ENCODE data around the gene GLI1. TPM values are rescaled to one million over a fixed set of nuclear protein-coding genes. Genes with fewer than 3 reads are reported as not detected.
"Not testable (repeated sequence)": the region's sequence is repeated elsewhere in the genome, so short reads cannot be mapped to it uniquely, and the experiment has no call there.

GLI1 gene
- total RNA-seq, 6 experiments from 2014 or later: 0.16 to 0.74 (median 0.55) TPM

GRCh38 chr12:57418255-57418654 lies 41.3 kb upstream of the GLI1 start:
- peaks cover 0 to 19% (median 4%) of the 10 kb centered on the region in 4 donors for H3K4me1 ChIP-seq
- H3K27me3 ChIP-seq: no peaks in the 10 kb centered on the region
- intact Hi-C loops (cut with DNase I): no loop called here
- ATAC-seq (peak; percentile 84 to 96 (median 86)), DNase-seq (peak; percentile 57 to 82 (median 81))
- peaks cover 0 to 3% (median 0%) of the 10 kb centered on the region in 4 donors for H3K36me3 ChIP-seq
- 38% methylated on average over 9 of the region's 9 CpGs for whole genome bisulfite sequencing (ENCODE audit: insufficient coverage, low coverage, low lambda C conversion rate, missing lambda C conversion rate)
- TF ChIP-seq CTCF (IDR thresholded peaks at IDR 0.05) (no peak), POLR2A (IDR thresholded peaks at IDR 0.05) (no peak)
- H3K9me3 ChIP-seq: no peaks in the 10 kb centered on the region
- H3K4me3 ChIP-seq: no peak overlapping the region
- H3K27ac ChIP-seq: peak overlapping the region in 2 of 3 donors; percentile 37 to 69

- intact Hi-C loops (cut with DNase I): no loop called here
- Histone ChIP-seq H3K4me3 (no peak overlapping the region), H3K9me3 (no peaks in the 10 kb centered on the region), H3K27ac (no peak overlapping the region), H3K27me3 (no peaks in the 10 kb centered on the region), H3K4me1 (peaks cover 0 to 19% (median 4%) of the 10 kb centered on the region in 4 donors), H3K36me3 (peaks cover 0 to 3% (median 0%) of the 10 kb centered on the region in 4 donors)
- ATAC-seq: no peak
- TF ChIP-seq POLR2A (IDR thresholded peaks at IDR 0.05) (no peak), CTCF (IDR thresholded peaks at IDR 0.05) (no peak)
- no peak for DNase-seq
- 83% methylated on average over 2 of the region's 2 CpGs for WGBS (ENCODE audit: insufficient coverage, low coverage, low lambda C conversion rate, missing lambda C conversion rate)
Observed at GRCh38 chr12:57419495-57419894, 40.1 kb upstream of the GLI1 start.

- peaks cover 0 to 19% (median 4%) of the 10 kb centered on the region in 4 donors for H3K4me1 ChIP-seq
- H3K4me3 ChIP-seq: no peak overlapping the region
- no peak for ATAC-seq
- no peak for DNase-seq
- no peaks in the 10 kb centered on the region for H3K9me3 ChIP-seq
- peaks cover 0 to 3% (median 0%) of the 10 kb centered on the region in 4 donors for H3K36me3 ChIP-seq
- intact Hi-C loops (cut with DNase I): loop anchor here in 1 of 2 donors (10.0 kb wide), 2 partner anchors 46 to 116 kb away; no protein-coding TSS in a partner anchor
- TF ChIP-seq POLR2A (IDR thresholded peaks at IDR 0.05) (no peak), CTCF (IDR thresholded peaks at IDR 0.05) (no peak)
- no peaks in the 10 kb centered on the region for H3K27me3 ChIP-seq
- H3K27ac ChIP-seq: no peak overlapping the region
- no CpG with 5 or more reads among the region's 5 CpGs for WGBS (ENCODE audit: insufficient coverage, low coverage, low lambda C conversion rate, missing lambda C conversion rate)
Observed at GRCh38 chr12:57420482-57420881, 39.1 kb upstream of the GLI1 start.

GRCh38 chr12:57426948-57427347 lies 32.6 kb upstream of the GLI1 start:
- peak in 1 of 3 donors; percentile 15 for DNase-seq
- H3K27ac ChIP-seq, ATAC-seq, H3K4me1 ChIP-seq, H3K9me3 ChIP-seq, H3K4me3 ChIP-seq, H3K36me3 ChIP-seq, H3K27me3 ChIP-seq: not testable (repeated sequence)
- intact Hi-C loops (cut with DNase I): loop anchor here in 1 of 2 donors (10.0 kb wide), 2 partner anchors 52 to 122 kb away; no protein-coding TSS in a partner anchor
- 93% methylated on average over 9 of the region's 10 CpGs for WGBS (ENCODE audit: insufficient coverage, low coverage, low lambda C conversion rate, missing lambda C conversion rate)

- 71% methylated on average over 5 of the region's 6 CpGs for whole genome bisulfite sequencing (ENCODE audit: insufficient coverage, low coverage, low lambda C conversion rate, missing lambda C conversion rate)
Observed at GRCh38 chr12:57428965-57429364, 30.6 kb upstream of the GLI1 start.

More at GRCh38 chr12:57428965-57429364, 30.6 kb upstream of the GLI1 start:
- Histone ChIP-seq H3K27me3 (no peaks in the 10 kb centered on the region), H3K27ac (peak overlapping the region in 1 of 3 donors; percentile 88), H3K4me1 (peaks cover 0 to 21% (median under 1%) of the 10 kb centered on the region in 4 donors), H3K36me3 (no peaks in the 10 kb centered on the region), H3K9me3 (no peaks in the 10 kb centered on the region), H3K4me3 (no peak overlapping the region)
- no peak for ATAC-seq
- intact Hi-C loops (cut with DNase I): loop anchor here in 1 of 2 donors (10.0 kb wide), 2 partner anchors 54 to 124 kb away; no protein-coding TSS in a partner anchor
- TF ChIP-seq CTCF (IDR thresholded peaks at IDR 0.05) (no peak), POLR2A (IDR thresholded peaks at IDR 0.05) (no peak)
- DNase-seq: peak in 1 of 3 donors; percentile 24

All from right lobe of liver (tissue), 6 donors.